ENCODE measurements around the gene SLC6A17.

DNA sequence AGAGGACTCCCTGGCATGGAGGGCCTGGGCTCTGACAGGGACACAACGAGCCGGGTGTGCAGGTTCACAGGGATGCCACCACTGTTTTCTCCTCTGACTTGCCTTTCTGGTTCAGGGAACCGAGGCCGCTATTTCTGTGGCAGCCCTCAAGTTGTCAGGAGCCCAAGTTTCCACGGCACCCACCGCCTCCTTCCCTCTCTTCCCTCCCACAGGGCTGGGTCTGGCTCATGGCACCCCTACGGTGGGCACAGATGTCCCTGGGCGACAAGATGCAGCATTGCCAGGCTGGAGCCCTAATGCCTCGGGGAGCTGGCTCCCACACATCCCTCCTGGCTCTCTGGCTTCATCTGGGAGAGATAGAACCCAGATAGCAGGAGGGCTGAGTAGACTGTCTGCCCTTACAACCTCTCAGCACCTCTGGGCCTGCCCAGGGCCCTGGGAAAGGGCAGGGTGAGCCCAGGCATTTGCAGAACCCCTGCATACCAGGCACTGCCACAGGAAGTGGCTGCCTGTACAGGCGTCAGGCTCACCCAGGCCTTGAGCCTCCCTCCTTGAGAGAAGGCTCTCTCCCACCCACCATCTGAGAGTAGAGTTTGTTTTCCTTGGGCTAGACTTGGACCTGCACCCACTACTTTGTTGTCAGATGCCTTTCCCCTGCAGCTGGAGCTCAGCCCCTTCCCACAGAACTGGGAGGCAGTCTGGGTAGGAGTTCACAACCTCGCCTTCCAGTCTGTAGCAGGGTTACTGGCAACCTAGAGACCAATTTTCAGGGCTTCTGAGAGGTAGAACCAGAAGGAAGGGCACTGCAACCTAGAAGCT is 80.3 kb downstream of the SLC6A17 start:
- TF ChIP-seq CTCF (IDR thresholded peaks at IDR 0.05) (no peak), POLR2A (IDR thresholded peaks at IDR 0.05) (no peak)

All from adrenal gland (tissue), 5 donors.